NK-92 treated with Interleukin-12 subunit alpha and Interleukin-12 subunit beta, amount 100 ng/mL, for 24 hours (cell line): ENCODE results near the gene LRRC74B.
A peak's percentile ranks its signal among the peaks of the same experiment; 100 is the strongest.
"Not testable (repeated sequence)": the region's sequence is repeated elsewhere in the genome, so short reads cannot be mapped to it uniquely, and the experiment has no call there.

Source experiments
- DNase-seq: peaks from one replicate; lab custom pipeline; 2025; lab: John Stamatoyannopoulos, UW

LRRC74B gene

DNA sequence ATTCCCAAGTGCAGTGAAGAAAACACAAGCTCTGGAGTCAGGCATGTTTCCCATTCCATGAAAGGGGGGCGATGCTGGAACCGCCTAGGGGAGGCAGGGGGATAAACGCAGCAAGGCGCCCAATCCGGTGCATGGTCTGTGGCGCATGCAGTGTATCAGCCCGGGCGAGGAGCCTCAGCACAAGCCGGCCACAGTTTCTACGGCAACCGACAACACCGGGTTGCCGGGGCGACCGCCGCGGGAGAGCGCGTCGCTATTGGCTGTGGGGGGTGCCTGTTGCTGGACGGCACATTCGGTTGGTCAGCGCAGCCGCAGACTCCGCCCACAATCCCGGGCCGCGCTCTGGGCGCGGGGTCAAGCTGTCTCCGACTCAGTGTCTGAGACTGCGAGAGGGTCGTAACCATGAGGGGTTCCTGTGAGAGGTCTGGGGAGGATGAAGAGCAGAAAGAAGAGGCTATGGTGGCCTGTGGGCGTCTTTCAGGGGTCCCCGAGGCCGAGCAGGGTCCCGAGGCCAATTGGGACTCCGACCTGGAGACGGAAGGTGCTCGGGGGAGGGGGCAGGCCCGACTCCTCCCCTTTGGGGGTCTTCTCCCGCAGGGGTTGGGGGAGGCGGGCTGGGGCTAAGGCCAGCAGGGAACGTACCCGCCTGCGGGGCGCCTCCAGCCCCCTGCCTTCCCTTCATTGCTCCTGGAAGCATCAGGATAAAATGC is at the start of gene LRRC74B:
TSS of gene LRRC74B (plus strand) at position 362 of the 710 bp plus-strand sequence. CDS start at position 403, 41 bp downstream.
- no peak for DNase-seq

- DNase-seq = no peak
Measured at GRCh38 chr22:20996031-20996410, 49.7 kb upstream of the LRRC74B start.

DNA sequence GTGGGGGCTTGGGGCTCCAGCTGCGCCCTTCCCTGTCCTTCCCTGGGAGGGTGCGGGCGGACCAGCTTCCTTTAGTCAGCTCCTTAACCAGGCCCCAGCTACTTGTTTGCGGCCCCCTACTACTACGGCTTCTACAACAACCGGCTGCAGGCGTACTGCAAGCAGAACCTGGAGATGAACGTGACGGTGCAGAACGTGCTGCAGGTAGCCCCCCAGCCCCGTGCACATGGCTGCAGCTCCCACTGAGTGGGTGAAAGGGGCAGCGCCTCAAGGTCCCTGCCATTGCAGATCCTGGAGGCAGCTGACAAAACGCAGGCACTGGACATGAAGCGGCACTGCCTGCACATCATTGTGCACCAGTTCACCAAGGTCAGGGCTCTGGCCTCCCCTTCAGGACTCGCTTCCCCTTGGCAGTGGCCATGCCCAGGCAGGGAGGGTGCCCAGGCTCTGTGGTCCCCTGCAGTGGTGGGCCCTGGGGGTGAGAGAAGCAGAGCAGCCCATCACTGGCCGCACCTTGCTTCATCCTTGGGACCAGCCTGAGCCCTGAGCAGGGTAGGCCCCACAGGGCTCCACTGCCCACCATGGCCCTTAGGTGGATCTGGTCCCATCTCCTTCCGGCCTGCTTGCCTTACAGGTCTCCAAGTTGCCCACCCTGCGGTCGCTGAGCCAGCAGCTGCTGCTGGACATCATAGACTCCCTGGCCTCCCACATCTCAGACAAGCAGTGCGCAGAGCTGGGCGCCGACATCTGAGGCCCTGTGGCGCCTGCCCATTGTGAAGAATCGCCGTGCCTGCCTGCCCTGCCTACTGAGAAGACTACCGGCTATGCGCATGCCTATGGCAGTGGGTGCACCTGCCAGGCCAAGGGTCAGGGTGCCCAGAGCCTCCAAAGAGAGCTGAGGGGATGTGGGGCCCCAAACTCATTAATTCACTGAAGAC is 48.9 kb upstream of the LRRC74B start:
- no peak for DNase-seq

GRCh38 chr22:20997536-20998257 is 48.0 kb upstream of the LRRC74B start:
- DNase-seq = no peak

DNA sequence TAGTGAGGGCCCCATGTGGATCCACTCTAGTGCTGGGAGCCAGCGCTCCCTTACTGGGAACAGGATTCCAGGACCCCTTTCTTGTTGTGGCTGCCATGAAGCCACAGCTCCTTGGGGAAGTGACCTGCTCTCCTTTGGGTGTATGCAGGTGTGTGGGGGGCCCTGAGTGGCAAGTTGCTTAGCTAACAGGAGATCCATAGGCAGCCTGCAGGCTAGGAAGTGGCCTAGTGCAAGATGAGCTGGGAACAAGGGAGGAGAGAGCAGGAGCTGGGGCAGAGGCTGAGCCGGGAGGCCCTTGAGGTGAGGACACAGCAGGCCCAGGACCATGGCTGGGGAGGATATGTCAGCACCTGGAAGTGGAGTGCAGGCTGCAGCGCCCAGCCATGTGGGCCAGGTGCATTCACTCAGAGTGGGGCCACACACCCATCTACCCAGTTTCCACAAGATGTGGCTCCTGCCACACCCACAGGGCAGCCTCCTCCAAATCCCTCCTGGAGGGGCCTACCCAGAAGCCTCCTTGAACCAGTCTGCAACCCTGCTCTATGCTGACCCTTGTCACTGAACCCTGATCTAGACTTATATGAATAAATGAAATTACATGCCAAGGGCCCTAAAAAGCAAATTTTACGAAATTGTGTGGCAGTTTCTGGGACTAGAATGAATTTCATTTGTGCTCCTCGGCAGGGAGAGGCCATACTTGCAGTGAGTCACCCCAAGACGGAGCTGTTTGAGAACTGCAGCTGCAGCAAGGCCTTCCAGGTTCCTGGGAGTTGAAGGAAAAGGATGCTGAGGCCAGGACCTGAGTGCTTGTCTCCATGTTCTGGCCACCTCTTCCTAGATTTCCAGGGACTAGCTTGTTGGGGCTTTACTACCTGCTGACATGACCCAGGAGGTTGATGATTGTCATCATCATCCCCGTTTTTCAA is 47.1 kb upstream of the LRRC74B start:
- DNase-seq = no peak

DNA sequence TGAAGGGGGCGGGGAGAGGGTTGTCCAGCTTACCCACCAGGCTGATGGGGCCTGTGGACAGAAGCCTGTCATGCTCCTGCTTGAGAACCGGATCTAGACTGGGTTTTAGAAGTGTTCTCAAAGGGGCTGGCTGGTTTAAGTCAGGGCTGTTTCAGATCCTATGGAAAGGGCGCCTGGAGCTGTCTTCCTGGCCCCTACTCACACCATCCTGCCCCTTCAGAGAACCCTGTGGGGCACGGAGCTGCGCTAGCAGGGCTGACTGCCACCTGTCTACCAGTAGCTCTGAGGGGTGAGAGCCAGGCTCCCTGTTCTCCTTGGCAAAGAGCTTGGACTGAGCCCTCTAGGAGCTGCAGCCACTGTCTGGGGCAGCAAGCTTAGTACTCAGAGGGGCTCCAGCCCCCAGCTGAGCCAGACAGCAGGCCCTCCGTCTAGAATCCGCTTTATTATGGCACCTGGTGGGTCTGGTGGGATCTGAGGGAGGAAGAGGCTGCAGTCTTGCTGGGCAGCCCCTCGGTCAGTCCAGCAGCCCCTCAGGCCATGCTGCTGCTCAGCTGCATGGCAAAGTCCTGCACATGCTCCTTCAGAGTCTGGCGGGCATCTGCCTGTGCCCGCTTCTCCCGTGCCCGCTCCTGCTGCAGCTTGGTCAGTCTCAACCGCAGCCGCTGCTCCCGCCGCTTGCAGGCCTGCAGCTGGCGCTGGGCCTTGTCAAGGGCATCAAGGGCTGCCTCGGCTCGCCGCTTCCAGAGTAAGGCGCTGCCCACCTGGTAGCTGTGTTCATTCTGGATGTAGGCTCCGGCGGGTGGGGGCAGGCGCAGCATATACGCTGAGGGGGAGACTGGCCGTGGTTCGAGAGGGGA is 46.2 kb upstream of the LRRC74B start:
- DNase-seq = no peak

GRCh38 chr22:21000207-21000986 is 45.3 kb upstream of the LRRC74B start:
- DNase-seq = no peak

- no peak for DNase-seq
Measured at GRCh38 chr22:21000987-21001600, 44.7 kb upstream of the LRRC74B start.

DNA sequence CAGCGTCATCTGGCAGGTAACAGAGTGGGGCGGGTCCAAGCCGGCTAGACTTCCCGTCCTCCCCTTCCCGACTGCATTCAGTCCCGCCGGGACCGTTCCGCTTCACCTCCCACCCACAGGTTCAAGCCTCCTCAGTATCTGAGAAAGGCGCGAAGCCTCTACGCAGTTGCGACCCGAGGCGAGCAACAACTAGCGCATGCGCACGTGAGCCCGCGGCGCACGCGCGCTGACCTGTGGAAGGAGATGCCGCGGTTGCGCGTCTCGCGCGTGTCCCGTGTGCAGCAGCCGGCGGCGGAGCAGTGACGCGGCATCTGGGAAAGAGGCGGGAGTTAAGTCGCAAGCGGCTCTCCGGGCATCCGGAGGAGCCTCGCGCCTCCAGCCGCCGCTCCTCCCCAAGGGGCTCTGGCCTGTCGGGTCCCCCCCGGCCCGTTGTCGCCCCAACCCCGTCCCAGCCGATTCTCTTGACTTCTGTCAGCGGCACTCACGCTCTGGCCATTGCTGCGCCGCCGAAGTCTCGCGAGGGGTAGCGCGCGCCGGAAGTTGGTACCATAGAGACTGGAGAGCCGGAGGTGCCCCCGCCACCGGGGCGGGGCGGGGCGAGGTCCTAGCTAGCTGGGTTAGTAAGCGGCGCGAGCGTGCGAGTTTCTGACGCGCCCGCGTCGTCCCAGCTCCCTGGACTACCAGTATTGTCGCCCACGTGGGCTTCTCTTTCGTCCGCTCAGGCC is 44.0 kb upstream of the LRRC74B start, which contains the start of gene THAP7:
TSS of gene THAP7 (minus strand) at position 518 of the 725 bp plus-strand sequence. CDS start at position 311, 207 bp downstream.
- peak; percentile 91 for DNase-seq

GRCh38 chr22:21003782-21004181 is 42.0 kb upstream of the LRRC74B start:
- no peak for DNase-seq

GRCh38 chr22:21009208-21009607 is 36.5 kb upstream of the LRRC74B start:
- not testable (repeated sequence) for DNase-seq

GRCh38 chr22:21009638-21010425 is 35.9 kb upstream of the LRRC74B start:
- no peak for DNase-seq

GRCh38 chr22:21010426-21011113 is 35.2 kb upstream of the LRRC74B start:
- no peak for DNase-seq

DNA sequence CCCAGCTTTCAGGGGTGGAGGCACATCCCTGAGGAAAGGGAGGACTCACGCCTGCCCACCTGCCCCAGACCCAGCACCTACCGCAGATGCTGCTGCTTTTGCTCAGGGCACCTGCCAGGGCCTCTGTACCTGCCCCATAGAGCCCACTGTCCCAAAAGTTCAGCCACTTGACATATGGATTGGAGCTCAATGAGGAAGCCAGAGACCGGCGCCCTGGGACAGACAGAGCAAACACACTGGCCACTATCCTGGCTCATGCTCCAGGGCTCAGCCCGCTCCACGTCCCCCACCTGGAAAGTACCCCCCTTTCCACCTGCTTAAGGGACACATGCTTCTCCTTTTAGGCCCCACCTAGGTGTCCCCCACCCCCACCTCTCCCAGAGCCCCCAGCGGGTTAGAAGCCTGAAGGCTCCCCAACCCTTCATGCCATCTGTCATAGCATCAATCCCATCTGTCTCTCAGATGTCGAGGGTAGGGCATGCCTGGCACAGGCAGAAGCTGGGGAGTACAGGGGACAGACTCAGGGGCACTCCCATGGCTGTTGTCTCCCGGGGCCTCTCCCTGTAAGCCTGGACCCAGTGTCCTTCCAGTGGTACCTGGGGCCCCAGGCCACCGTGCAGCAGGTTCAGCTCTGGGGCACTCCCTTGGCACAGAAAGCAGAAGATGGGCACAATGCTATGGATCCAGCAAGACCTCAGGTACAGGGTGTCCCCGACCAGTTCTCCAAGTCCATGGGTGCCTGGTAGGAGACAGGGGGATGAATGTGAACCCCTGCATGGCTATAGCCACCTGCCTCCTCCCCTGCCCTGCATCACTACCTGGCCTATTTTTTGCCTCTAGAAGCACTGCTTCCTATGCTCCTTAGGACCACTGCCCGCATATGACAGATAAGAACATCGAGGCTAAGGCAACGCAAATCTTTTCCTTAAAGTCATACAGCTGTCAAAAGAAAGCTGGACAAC is 33.0 kb upstream of the LRRC74B start:
- DNase-seq = no peak

DNA sequence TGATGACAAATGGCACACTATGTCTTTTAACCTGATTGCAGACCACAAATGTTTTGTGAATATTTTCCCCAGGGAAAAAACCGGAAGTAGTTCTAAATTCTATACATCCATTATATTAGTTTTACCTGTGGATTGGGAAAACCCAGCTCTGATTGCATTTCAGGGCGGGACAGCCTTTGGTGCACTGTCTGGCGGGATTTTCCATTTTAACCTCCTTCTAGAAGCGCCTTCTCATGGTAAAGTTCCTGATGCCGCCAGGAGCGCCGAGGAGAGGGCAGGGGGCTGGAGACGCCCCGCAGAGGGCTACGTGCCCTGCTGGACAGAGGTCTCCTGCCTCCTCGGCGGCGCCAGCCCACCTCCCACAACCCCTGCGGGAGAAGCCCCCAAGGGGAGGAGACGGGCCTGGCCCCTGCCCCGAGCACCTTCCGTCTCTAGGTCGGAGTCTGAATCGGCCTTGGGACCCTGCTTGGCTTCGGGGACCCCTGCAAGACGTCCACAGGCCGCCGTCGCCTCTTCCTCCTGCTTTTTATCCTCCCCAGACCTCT is 32.0 kb upstream of the LRRC74B start:
- DNase-seq = no peak
